Stimulated activated CD4-positive, alpha-beta T cell treated with anti-CD3 and anti-CD28 coated beads, Interleukin-12 subunit alpha, Interleukin-12 subunit beta, amount 100 ng/mL, for 4 hours (primary cell): ENCODE data around the gene LSM2.
"Not testable (repeated sequence)": the region's sequence is repeated elsewhere in the genome, so short reads cannot be mapped to it uniquely, and the experiment has no call there.

ENCODE experiments used
- DNase-seq: peaks from one replicate; pipeline ENCODE4 v3.0.0-alpha.2; 2020

Gene LSM2

GRCh38 chr6:31827286-31828079 is 20.7 kb upstream of the LSM2 start, which contains the start of gene HSPA1B:
TSS of gene HSPA1B (plus strand) at chr6:31827738. CDS start at chr6:31827951, 213 bp downstream.
- peak; percentile 83 for DNase-seq

DNA sequence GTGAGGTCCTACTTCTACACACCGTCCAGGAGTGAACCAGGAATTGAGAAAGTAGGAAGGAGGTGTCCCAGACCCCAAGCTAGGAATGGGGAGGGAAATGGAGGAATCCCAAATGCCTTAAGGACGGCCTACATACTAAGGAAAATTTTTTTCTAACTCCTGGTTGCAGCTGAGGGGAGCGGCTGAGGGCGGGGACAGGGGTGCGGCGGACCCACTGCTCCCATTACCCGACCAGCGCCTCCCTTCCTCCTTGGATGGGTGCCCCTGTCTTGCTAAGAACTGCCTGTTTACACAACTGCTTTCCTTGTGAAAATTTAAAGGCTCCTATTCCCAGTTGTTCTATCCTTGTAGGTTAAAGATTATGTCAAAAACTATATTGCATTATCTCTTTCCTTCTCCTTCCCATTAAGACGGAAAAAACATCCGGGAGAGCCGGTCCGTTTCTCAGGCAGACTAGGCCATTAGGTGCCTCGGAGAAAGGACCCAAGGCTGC is 20.1 kb upstream of the LSM2 start:
- no peak for DNase-seq

DNA sequence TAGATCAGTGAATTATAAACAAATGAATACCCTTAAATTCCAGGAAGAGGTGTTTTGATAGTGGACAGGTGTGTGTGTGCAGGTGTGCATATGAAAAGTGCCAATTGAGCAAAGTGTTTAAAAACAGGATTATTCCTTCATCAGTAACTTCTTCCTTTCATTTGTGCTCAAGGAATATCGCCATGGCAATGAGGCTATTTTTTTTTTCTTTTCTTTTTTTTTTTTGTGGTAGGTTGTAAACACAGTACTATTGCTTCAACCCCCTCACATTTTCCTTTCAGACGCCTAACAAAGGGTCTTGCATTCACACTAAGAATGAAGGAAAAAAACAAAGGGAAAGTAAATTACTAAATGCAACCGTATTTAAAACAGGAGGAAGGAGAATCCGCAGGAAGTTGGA is 18.8 kb upstream of the LSM2 start:
- DNase-seq, result no peak

DNA sequence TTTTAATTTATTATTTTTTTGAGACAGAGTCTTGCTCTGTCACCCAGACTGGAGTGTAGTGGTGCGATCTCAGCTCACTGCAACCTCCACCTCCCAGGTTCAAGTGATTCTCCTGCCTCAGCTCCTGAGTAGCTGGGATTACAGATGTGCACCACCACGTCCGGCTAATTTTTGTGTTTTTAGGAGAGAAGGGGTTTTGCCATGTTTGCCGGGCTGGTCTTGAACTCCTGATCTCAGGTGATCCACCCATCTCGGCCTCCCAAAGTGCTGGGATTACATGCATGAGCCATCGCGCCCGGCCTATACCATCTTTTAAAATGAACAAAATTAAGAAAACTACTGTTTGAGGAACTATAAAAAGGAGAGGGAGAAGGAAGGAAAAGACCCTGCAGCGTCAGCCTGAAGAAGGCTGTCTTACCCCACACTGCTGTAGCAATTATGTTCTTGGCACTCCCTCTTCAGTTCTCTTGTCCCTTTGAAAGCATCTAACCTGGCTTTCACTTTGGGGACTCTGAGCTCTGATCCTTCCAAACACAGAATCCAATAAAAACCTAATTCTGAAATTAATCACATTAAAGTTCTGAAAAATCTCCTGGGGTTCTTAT is 16.9 kb upstream of the LSM2 start:
- not testable (repeated sequence) for DNase-seq

- DNase-seq, result peak; percentile 58
Observed at GRCh38 chr6:31822036-31822821, 15.5 kb upstream of the LSM2 start.

- peak; percentile 71 for DNase-seq
Observed at GRCh38 chr6:31821301-31822035, 14.7 kb upstream of the LSM2 start.

GRCh38 chr6:31820399-31820798 is 13.6 kb upstream of the LSM2 start:
- DNase-seq, result not testable (repeated sequence)

- DNase-seq, result no peak
Observed at GRCh38 chr6:31819871-31820299, 13.1 kb upstream of the LSM2 start.

GRCh38 chr6:31817929-31818511 is 11.3 kb upstream of the LSM2 start:
- not testable (repeated sequence) for DNase-seq

DNA sequence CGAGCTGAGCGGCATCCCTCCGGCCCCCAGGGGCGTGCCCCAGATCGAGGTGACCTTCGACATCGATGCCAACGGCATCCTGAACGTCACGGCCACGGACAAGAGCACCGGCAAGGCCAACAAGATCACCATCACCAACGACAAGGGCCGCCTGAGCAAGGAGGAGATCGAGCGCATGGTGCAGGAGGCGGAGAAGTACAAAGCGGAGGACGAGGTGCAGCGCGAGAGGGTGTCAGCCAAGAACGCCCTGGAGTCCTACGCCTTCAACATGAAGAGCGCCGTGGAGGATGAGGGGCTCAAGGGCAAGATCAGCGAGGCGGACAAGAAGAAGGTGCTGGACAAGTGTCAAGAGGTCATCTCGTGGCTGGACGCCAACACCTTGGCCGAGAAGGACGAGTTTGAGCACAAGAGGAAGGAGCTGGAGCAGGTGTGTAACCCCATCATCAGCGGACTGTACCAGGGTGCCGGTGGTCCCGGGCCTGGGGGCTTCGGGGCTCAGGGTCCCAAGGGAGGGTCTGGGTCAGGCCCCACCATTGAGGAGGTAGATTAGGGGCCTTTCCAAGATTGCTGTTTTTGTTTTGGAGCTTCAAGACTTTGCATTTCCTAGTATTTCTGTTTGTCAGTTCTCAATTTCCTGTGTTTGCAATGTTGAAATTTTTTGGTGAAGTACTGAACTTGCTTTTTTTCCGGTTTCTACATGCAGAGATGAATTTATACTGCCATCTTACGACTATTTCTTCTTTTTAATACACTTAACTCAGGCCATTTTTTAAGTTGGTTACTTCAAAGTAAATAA is 10.6 kb upstream of the LSM2 start:
- DNase-seq, result not testable (repeated sequence)

GRCh38 chr6:31815025-31815838 is 8.5 kb upstream of the LSM2 start, which contains the start of the genes HSPA1A and HSPA1L:
TSS of gene HSPA1A (plus strand) at chr6:31815543. CDS start at chr6:31815757, 214 bp downstream.
TSS of gene HSPA1L (minus strand) at chr6:31815283. CDS start at chr6:31811972, 3,311 bp downstream.
- DNase-seq, result peak; percentile 61

DNA sequence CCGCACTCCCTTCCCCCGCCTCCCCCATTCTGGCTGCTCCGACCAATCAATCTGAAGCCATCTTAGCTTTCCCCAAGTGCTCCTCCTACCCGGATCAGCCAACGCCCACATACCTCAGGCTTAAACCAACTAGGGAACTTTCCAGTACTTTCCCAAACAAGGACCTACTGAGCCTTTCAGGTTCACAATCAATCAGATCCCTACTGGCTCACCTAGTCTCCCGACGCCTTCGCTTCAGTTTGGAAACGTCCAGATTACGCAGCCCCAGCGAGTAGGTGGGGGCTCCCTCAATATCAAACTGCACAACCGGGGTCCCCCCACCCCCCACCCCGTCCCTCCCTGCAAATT is 7.9 kb upstream of the LSM2 start:
- peak; percentile 63 for DNase-seq

GRCh38 chr6:31813465-31813849 is 6.7 kb upstream of the LSM2 start:
- DNase-seq, result no peak

DNA sequence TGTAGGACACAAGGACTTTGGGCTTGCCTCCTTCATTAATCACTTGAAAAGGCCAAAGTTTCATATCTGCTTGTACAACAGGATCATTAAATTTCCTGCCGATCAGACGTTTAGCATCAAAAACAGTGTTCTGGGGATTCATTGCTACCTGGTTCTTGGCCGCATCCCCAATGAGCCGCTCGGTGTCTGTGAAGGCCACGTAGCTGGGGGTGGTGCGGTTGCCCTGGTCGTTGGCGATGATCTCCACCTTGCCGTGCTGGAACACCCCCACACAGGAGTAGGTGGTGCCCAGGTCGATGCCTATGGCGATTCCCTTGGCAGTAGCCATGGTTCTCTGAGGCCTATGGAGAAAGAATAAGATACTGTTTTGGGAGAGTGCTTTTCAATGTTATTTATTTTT is 4.9 kb upstream of the LSM2 start:
- no peak for DNase-seq

DNA sequence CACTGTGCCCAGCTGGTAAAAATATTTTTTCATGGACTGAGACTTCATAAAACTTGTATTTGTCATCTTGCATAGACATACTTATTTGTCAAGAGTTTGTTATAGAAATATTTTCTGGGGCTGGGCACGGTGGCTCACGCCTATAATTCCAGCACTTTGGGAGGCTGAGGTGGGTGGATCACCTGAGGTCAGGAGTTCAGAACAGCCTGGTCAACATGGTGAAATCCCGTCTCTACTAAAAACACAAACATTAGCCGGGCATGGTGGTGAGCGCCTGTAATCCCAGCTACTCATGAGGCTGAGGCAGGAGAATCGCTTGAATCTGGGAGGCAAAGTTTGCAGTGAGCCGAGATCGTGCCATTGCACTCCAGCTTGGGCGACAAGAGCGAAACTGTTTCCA is 1.8 kb upstream of the LSM2 start:
- DNase-seq, result not testable (repeated sequence)

- DNase-seq, result no peak
Observed at GRCh38 chr6:31805939-31806469, 762 bp downstream of the LSM2 start.

GRCh38 chr6:31801031-31801927 is 5.5 kb downstream of the LSM2 start:
- DNase-seq, result not testable (repeated sequence)

DNA sequence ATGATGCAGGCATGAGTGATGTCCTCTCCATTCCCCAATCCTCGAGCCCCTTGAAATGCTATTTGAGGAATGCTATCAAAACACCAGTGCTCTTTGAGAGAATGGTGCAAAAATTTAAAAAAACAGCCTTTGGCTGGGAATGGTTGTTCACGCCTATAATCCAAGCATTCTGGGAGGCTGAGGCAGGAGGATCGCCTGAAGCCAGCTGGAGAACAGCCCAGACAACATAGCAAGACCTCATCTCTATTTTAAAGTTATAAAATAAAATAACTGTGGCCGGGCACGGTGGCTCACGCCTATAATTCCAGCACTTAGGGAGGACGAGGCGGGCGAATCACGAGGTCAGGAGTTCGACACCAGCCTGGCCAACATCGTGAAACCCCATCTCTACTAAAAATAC is 7.0 kb downstream of the LSM2 start:
- DNase-seq, result no peak

DNA sequence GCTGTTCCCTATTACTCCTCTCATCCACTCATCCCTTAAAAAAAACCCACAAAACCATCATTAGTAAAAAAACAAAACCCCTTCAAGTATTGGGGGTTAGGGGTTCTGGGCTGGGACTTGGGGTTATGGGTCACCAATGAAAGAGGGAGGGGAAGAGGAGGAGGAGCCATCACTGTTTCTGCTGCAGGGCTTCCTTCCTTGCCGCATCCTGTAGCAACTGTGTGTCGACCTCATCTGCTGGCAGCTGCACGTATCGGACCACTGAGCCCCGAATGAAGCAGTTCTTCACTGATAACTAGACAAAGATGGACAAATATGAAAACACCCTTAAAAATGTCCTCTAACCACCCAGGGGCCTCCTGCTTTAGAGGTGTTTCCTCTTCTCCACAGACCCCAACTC is 9.2 kb downstream of the LSM2 start:
- no peak for DNase-seq
